Right kidney (tissue), 1 donor: ENCODE results near the gene DLX1.

ENCODE experiments used
- DNase-seq: peaks from one replicate; pipeline ENCODE4 v3.0.0-alpha.2; 2016

Gene DLX1

DNA sequence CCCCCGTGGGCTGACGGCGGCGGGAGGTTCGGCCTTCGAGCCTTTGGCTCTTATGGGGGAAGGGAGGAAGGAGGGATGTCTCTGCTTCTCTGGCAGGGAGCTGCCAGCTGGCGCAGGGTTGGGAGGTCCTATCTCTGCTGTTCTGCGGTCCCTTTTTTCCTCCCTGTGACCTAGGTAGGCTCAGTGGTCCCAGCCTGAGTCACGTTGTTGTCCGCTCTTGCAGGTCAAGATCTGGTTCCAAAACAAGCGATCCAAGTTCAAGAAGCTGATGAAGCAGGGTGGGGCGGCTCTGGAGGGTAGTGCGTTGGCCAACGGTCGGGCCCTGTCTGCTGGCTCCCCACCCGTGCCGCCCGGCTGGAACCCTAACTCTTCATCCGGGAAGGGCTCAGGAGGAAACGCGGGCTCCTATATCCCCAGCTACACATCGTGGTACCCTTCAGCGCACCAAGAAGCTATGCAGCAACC, 2.5 kb downstream of the DLX1 start:
- DNase-seq: peak; percentile 74

DNA sequence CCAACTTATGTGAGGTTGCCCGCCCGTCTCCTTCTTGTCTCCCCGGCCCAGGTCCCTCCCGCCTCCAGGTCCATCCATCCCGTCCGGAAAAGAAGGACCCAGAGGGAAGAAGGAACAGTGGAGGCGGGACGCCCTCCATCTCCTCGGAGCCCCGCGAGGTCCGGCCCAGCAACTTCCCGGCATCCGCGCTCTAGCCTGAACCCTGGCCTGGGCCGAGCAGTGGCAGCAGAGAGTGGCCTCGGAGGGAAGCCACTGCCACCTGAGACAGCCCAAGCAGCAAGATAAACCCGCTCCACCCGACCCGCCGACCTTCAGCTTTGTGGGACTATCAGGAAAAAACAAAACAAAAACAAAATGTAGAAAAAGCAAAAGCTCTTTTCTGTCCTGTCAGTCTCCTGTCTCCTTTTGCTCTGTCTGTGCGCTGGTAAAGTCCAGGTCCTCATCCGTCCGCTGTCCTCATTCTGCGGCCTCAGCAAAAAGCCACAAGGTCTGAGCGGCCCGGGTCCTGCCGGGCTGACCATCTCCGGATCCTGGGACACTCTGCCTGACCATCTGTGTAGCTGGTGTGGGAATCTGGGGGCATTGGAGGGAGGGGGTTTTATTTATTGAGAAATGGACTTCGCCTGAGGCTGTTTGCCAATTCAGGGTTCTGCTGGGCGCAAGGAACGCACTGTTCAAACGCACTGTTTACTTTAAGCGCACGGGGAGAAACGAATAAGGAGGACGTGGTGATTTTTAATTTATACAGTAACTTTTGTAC, 3.1 kb downstream of the DLX1 start:
- DNase-seq: peak; percentile 76

DNA sequence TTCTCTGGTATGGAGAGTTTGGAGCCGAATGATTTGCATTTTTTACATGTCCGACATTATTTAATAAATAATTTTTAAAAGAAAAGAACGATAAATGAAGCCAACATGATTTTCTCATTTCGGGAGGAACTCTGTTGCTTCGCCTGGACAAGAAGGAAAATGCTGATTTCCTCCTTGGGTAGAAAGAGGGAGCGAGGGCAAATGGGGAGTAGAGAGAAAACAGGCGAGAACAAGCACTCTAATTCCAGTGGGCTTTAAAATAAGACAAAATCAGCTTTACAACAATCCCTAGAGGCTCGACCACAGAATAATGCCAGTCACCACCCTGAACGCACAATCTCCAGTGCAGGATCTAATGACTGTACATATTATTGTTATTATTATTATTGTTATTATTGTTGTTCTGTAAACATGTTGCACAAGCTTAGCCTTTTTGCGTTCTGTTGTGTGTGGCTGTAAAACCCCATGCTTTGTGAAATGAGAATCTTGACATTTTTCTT, 3.7 kb downstream of the DLX1 start:
- DNase-seq: no peak

- no peak for DNase-seq
Measured at GRCh38 chr2:172089633-172090032, 4.3 kb downstream of the DLX1 start.

DNA sequence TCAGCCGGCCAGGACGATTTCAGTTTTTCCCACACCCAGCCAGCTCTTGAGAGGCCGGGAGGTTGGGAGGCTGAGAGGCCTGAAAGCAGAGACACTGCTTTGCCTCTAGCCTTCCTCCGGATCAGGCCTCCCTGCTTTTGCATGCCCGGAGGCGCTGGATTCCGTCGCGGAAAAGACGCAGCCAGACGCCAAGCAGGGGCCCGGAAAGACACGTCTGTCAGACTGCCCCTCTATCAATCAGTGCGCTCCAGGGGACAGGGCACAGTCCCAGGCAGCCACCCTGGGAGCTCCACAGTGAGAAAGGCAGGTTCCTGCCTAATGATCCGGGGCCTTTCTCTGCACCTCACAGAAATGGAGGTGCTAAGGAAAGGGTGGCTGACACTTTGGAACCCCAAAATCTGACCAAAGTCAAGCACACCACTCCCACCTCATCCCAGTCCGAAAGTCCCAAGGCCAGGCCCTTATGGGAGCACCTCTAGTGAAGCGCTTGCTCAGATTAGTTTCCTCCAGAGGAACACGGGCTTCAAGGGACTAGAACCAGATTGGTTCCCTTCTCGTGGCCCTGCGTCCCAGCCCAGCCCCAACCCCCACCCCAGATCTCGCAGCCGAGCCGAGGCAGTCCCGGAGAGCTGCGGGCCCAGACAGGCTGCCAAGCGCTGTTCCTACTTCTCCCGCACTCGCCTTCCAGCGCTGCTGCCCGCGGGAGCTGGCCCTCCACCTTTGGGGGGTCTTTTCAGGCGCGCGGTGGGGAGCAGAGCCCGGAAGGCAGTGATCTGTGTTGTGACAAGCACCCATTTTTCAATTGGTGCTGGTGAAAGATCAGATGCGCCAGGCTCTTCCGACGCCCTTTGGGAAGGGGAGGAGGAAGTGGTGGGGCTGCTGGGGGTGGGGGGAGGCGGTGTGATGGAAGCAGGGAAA, 5.0 kb downstream of the DLX1 start:
- DNase-seq: peak; percentile 59

DNA sequence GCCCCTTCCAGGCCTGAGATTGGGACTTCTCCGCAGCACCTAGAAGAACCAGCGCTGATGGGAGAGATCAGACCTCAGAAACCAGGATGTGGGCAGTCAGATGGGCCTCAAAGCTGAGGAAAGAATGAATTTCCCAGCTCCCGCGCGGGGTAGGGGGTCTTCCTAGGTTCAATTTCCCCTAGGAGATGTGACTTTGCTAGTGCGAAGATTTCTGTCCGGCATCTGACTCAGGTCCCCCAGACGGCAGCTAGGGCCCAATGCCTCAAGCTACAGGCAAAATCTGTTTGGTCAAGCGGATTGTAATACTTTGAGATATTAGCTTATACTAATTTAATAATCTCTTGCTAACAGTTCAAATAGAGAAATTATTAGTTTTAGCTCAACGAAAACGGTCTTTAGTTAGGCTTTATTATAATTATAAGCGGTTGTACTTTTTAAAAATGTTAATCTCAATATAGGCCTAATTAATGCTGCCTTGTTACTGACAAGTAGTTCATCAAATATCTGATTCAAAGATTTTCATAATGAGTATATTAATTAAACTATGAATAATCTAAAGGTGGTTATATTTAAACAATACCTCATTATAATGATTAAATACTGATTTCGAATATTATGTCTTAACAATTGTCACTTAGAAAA, 5.8 kb downstream of the DLX1 start:
- DNase-seq: peak; percentile 54

GRCh38 chr2:172091761-172092566, 6.7 kb downstream of the DLX1 start:
- peak; percentile 59 for DNase-seq

- peak; percentile 68 for DNase-seq
Measured at GRCh38 chr2:172092716-172093415, 7.6 kb downstream of the DLX1 start.

DNA sequence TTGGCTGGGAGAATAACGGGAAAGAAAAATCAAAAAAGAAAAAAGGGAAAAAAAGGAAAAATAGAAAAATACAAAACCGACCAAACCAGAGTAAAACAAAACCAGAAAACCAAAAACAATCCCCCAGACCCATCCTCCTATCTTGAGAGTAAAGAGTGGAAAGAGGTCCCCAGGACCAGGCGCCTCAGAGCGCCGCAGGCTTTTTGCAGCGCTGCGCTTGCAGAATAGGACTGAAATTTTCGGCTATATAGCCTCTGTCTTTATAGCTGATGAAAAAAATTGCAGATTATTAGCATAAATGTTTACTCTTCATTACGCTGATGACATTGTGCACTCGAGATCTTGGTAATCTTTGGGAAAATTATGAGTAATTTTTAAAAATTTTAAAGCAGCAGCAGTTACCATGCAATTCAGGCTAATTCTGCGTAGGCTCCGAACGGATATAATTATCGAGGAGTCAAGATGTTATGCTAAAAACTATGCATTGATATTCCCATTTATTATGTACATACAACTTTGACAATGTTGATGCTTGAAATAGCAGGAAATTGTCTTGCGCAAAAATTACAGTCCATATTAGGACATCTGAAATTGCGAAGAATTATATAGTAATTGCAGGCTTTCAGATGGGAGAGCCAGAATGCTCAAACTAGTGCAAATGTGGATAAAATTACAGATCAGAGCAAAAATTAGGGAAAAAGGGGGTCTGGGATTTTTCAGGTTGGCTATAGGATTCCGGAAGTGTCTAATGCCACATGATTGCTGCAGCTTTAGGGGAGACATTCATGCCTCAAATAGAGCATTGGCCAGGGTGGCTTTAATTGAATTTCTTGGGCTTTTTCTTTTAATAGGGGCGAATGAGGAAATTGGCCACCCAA, 8.3 kb downstream of the DLX1 start:
- DNase-seq: no peak

DNA sequence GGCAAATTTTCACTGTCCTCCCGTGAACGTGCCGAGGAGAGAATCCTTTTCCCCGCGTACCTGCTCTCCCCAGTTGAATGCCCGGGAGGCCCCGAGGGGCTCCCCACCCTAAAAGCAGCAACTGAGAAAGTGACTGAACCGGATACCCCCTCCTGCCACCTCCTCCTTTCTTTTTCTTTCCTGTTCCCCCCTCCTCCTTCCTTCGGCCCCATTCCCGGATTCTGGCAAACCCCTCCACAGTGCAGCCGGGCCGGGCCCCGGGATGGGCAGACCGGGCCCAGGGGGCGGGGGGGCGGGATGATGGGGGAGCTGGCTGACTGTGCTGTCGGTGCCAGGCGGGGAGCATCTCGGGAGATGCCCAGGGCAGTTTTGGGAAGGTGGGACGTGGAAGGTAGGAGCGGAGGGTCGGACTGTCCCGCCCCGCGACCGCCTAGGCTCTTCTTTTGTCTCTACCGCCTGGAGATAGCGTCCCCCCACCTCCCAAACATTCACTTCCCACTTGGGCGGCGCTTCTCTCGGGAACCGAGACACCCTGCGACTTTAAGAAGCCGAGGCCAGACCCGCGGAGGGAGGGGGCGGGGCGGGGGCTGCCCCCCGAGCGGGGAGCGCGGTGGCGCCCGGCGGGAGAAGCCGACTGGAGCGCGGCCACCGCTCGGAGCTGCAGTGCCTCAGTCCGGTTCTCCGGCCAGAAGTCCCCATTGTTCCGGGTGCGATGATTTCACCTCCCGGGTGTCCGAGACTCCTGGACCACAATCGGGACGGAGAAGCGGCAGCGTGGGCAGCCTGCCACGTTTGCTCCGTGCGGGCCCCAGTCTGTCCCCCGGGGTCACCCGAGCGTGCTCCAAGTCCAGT, 9.2 kb downstream of the DLX1 start:
- DNase-seq: peak; percentile 49

DNA sequence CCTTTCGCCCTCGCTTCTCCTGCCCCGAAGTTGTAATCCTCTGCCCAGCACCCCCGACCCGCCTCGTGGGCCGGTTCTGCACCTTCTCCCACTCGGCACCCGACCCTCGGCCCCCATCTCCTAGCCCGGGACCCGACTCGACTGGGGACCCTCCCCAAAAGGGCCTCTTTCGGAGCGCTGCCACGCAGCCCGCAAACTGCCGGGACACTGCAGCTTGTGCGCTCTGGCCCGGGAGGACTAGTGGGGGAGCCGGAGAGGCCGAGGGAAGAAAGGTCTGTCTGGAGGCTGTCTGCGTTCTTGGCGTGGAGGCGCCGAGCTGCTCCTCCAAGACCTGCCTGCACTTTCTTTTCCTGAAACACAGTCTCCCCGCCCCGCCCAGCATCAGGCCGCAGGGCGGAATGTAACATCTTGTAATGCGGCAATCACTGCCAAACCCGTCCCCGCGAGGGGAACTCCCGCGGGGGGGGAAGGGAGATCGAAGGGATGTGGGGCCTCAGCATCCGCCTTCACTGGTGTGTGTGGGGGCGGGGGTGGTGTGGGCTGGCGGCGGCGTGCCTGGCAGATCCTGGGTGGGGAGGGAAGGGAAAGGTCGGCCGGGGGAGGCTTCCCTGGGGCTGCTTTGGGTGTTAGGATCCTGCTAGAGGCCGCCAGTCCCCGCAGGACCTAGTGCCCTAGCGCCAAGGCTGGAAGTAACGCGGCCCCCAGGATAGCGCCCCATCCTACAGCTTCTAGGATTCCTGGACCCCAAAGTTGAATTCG, 10.0 kb downstream of the DLX1 start:
- DNase-seq: peak; percentile 75

- DNase-seq: peak; percentile 71
Measured at GRCh38 chr2:172095905-172096625, 10.8 kb downstream of the DLX1 start.

DNA sequence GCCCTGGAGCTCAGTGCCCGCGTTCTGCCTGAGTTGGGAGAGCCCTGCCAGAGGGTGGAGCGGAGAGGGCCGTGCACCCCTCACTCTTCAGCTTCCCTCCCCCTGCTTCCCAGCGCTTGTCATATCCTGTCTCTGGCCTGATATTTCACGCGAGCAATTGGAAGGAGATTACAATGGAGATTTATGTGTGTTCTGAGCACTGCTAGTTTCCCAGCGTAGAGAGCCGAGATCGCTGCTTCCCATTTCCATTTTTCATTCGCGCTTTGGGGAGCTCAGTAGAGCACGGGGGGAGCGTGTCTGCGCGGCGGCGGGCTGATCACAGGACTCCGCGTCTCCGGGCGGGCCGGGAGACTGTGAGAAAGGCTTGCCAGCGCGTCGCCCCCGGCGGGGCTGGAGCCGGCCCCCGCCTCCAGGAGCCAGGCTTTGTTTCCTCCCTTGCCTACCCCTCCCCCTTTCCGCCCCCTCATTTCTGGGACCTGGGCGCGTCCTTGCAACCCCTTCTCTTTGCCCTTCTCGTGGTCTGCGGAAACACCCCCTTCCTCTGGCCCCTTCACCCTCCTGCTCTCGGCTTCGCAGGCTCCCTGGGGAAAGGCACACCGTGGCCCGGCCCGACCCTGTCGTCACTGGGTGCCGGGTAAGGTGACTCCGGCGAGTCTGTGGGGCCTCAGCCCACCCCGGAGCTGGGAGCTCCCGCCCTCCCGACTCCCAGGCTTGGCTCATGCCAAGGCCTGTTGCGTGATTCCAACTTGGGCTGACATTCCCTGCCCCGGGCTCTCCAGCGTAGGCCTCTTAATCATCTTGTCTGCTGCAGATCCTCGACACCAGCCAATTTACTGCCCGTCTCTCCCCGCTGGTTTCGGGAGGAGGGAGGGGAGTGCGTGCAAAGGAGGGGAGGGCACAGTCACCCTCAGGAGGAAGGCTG, 11.6 kb downstream of the DLX1 start:
- DNase-seq: peak; percentile 67

DNA sequence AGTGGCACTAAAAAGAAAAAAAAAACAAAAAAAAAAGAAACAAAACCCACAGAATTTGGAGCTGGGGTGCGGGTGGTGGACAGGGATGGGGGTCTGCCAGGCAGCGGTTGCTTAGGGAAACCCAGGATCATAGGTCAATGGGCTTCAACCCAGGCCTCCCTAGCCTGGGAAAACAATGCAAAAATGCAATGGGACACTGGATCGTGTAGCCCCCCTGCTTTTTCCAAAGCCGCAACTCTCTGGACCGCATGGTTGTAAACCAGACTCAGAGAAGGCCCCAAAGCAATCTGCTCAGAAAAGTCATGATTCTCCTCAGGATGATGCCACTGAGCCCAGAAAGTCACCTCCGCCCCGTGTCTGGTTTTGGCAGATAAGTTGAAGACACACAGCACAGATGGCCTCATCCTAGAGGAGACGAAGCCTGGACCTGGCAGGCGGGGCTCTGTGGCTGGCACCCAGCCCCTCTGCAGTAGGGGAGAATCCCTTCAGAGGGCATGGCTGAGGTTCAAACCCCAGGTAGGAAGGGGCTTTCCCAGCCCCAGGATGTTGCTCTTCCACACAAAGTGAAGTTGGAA, 12.3 kb downstream of the DLX1 start:
- DNase-seq: peak; percentile 48

DNA sequence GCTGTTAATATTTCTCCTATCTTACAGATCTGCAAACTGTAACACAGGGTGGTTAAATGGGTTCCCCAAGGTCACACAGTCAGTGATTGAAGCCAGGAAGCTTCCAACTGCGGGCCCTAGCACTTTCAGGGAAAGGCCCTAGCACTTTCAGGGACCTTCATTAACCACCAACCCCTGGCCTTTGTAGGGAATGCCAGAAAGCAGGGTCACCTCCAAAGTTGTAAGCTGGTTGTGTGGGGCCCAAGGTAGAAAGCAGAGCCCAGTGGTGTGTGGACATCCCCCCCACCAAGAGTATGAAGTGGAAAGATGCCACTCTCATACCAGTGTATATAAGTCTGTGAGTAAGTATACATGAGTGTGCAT, 13.0 kb downstream of the DLX1 start:
- DNase-seq: no peak
